Measurements from ENCODE around the gene P4HA2.

P4HA2 gene

GRCh38 chr5:132254321-132254977, 26.8 kb upstream of the P4HA2 start:
- no peaks in the 10 kb centered on the region for H3K27me3 ChIP-seq (ENCODE audit: control insufficient read depth in 1 of 2, insufficient read depth in 2 of 2, low read length in 2 of 2)
- no peaks in the 10 kb centered on the region for H3K9me3 ChIP-seq (ENCODE audit: low read length)
- peaks cover 27% of the 10 kb centered on the region for H3K4me1 ChIP-seq (ENCODE audit: insufficient read depth, low read length)
- H3K27ac ChIP-seq (ENCODE audit: low read depth, low read length) = peak overlapping the region; percentile 10
- H3K36me3 ChIP-seq (ENCODE audit: insufficient read depth, low read length) = no peaks in the 10 kb centered on the region
- H3K9ac ChIP-seq (ENCODE audit: low read length) = no peak overlapping the region
- no peak overlapping the region for H3K4me3 ChIP-seq (ENCODE audit: low read depth in 1 of 2, low read length in 2 of 2)

- no peak overlapping the region for H3K4me3 ChIP-seq (ENCODE audit: low read depth in 1 of 2, low read length in 2 of 2)
- H3K9me3 ChIP-seq (ENCODE audit: low read length) = no peaks in the 10 kb centered on the region
- peaks cover 21% of the 10 kb centered on the region for H3K4me1 ChIP-seq (ENCODE audit: insufficient read depth, low read length)
- no peaks in the 10 kb centered on the region for H3K27me3 ChIP-seq (ENCODE audit: control insufficient read depth in 1 of 2, insufficient read depth in 2 of 2, low read length in 2 of 2)
- H3K27ac ChIP-seq (ENCODE audit: low read depth, low read length) = no peak overlapping the region
- H3K9ac ChIP-seq (ENCODE audit: low read length) = no peak overlapping the region
- H3K36me3 ChIP-seq (ENCODE audit: insufficient read depth, low read length) = no peaks in the 10 kb centered on the region
Observed at GRCh38 chr5:132253452-132254320, 26.0 kb upstream of the P4HA2 start.

GRCh38 chr5:132253008-132253441, 25.4 kb upstream of the P4HA2 start:
- Histone ChIP-seq H3K27me3 (ENCODE audit: control insufficient read depth in 1 of 2, insufficient read depth in 2 of 2, low read length in 2 of 2) (no peaks in the 10 kb centered on the region), H3K9me3 (ENCODE audit: low read length) (no peaks in the 10 kb centered on the region), H3K36me3 (ENCODE audit: insufficient read depth, low read length) (no peaks in the 10 kb centered on the region), H3K4me1 (ENCODE audit: insufficient read depth, low read length) (peaks cover 18% of the 10 kb centered on the region), H3K9ac (ENCODE audit: low read length) (no peak overlapping the region), H3K4me3 (ENCODE audit: low read depth in 1 of 2, low read length in 2 of 2) (no peak overlapping the region), H3K27ac (ENCODE audit: low read depth, low read length) (no peak overlapping the region)

GRCh38 chr5:132251220-132251725, 23.6 kb upstream of the P4HA2 start:
- no peak overlapping the region for H3K9ac ChIP-seq (ENCODE audit: low read length)

GRCh38 chr5:132250547-132250946, 22.9 kb upstream of the P4HA2 start:
- Histone ChIP-seq H3K27ac (ENCODE audit: low read depth, low read length) (no peak overlapping the region), H3K4me3 (ENCODE audit: low read depth in 1 of 2, low read length in 2 of 2) (no peak overlapping the region), H3K4me1 (ENCODE audit: insufficient read depth, low read length) (peaks cover 12% of the 10 kb centered on the region)

More at GRCh38 chr5:132251220-132251725, 23.6 kb upstream of the P4HA2 start:
- H3K27me3 ChIP-seq (ENCODE audit: control insufficient read depth in 1 of 2, insufficient read depth in 2 of 2, low read length in 2 of 2) = no peaks in the 10 kb centered on the region
- H3K4me1 ChIP-seq (ENCODE audit: insufficient read depth, low read length) = peaks cover 12% of the 10 kb centered on the region
- peaks cover 2% of the 10 kb centered on the region for H3K9me3 ChIP-seq (ENCODE audit: low read length)
- no peak overlapping the region for H3K4me3 ChIP-seq (ENCODE audit: low read depth in 1 of 2, low read length in 2 of 2)
- no peak overlapping the region for H3K27ac ChIP-seq (ENCODE audit: low read depth, low read length)
- no peaks in the 10 kb centered on the region for H3K36me3 ChIP-seq (ENCODE audit: insufficient read depth, low read length)

GRCh38 chr5:132246806-132247205, 19.2 kb upstream of the P4HA2 start:
- Histone ChIP-seq H3K27ac (ENCODE audit: low read depth, low read length) (no peak overlapping the region), H3K4me3 (ENCODE audit: low read depth in 1 of 2, low read length in 2 of 2) (no peak overlapping the region), H3K27me3 (ENCODE audit: control insufficient read depth in 1 of 2, insufficient read depth in 2 of 2, low read length in 2 of 2) (no peaks in the 10 kb centered on the region), H3K9ac (ENCODE audit: low read length) (no peak overlapping the region), H3K4me1 (ENCODE audit: insufficient read depth, low read length) (no peaks in the 10 kb centered on the region), H3K9me3 (ENCODE audit: low read length) (peaks cover 5% of the 10 kb centered on the region), H3K36me3 (ENCODE audit: insufficient read depth, low read length) (no peaks in the 10 kb centered on the region)

More at GRCh38 chr5:132250547-132250946, 22.9 kb upstream of the P4HA2 start:
- Histone ChIP-seq H3K27me3 (ENCODE audit: control insufficient read depth in 1 of 2, insufficient read depth in 2 of 2, low read length in 2 of 2) (no peaks in the 10 kb centered on the region), H3K36me3 (ENCODE audit: insufficient read depth, low read length) (no peaks in the 10 kb centered on the region), H3K9ac (ENCODE audit: low read length) (no peak overlapping the region), H3K9me3 (ENCODE audit: low read length) (peaks cover 5% of the 10 kb centered on the region)

- H3K27me3 ChIP-seq (ENCODE audit: control insufficient read depth in 1 of 2, insufficient read depth in 2 of 2, low read length in 2 of 2) = no peaks in the 10 kb centered on the region
- peaks cover 5% of the 10 kb centered on the region for H3K9me3 ChIP-seq (ENCODE audit: low read length)
- no peak overlapping the region for H3K4me3 ChIP-seq (ENCODE audit: low read depth in 1 of 2, low read length in 2 of 2)
- no peak overlapping the region for H3K9ac ChIP-seq (ENCODE audit: low read length)
- no peaks in the 10 kb centered on the region for H3K36me3 ChIP-seq (ENCODE audit: insufficient read depth, low read length)
- no peak overlapping the region for H3K27ac ChIP-seq (ENCODE audit: low read depth, low read length)
- H3K4me1 ChIP-seq (ENCODE audit: insufficient read depth, low read length) = no peaks in the 10 kb centered on the region
Observed at GRCh38 chr5:132245593-132245992, 17.9 kb upstream of the P4HA2 start.

GRCh38 chr5:132243366-132243977, 15.8 kb upstream of the P4HA2 start:
- Histone ChIP-seq H3K27me3 (ENCODE audit: control insufficient read depth in 1 of 2, insufficient read depth in 2 of 2, low read length in 2 of 2) (no peaks in the 10 kb centered on the region), H3K27ac (ENCODE audit: low read depth, low read length) (no peak overlapping the region), H3K4me3 (ENCODE audit: low read depth in 1 of 2, low read length in 2 of 2) (no peak overlapping the region), H3K36me3 (ENCODE audit: insufficient read depth, low read length) (no peaks in the 10 kb centered on the region), H3K9me3 (ENCODE audit: low read length) (peaks cover 5% of the 10 kb centered on the region), H3K4me1 (ENCODE audit: insufficient read depth, low read length) (no peaks in the 10 kb centered on the region), H3K9ac (ENCODE audit: low read length) (no peak overlapping the region)

- Histone ChIP-seq H3K4me1 (ENCODE audit: insufficient read depth, low read length) (no peaks in the 10 kb centered on the region), H3K9ac (ENCODE audit: low read length) (no peak overlapping the region), H3K36me3 (ENCODE audit: insufficient read depth, low read length) (no peaks in the 10 kb centered on the region), H3K27ac (ENCODE audit: low read depth, low read length) (no peak overlapping the region), H3K4me3 (ENCODE audit: low read depth in 1 of 2, low read length in 2 of 2) (no peak overlapping the region), H3K9me3 (ENCODE audit: low read length) (no peaks in the 10 kb centered on the region), H3K27me3 (ENCODE audit: control insufficient read depth in 1 of 2, insufficient read depth in 2 of 2, low read length in 2 of 2) (no peaks in the 10 kb centered on the region)
Observed at GRCh38 chr5:132239776-132240175, 12.1 kb upstream of the P4HA2 start.

GRCh38 chr5:132238901-132239500, 11.3 kb upstream of the P4HA2 start:
- H3K9ac ChIP-seq (ENCODE audit: low read length) = no peak overlapping the region
- H3K4me1 ChIP-seq (ENCODE audit: insufficient read depth, low read length) = no peaks in the 10 kb centered on the region

GRCh38 chr5:132238169-132238744, 10.6 kb upstream of the P4HA2 start:
- H3K27ac ChIP-seq (ENCODE audit: low read depth, low read length) = no peak overlapping the region
- H3K4me3 ChIP-seq (ENCODE audit: low read depth in 1 of 2, low read length in 2 of 2) = no peak overlapping the region
- no peaks in the 10 kb centered on the region for H3K9me3 ChIP-seq (ENCODE audit: low read length)
- H3K27me3 ChIP-seq (ENCODE audit: control insufficient read depth in 1 of 2, insufficient read depth in 2 of 2, low read length in 2 of 2) = no peaks in the 10 kb centered on the region
- no peaks in the 10 kb centered on the region for H3K4me1 ChIP-seq (ENCODE audit: insufficient read depth, low read length)
- H3K9ac ChIP-seq (ENCODE audit: low read length) = no peak overlapping the region
- no peaks in the 10 kb centered on the region for H3K36me3 ChIP-seq (ENCODE audit: insufficient read depth, low read length)

More at GRCh38 chr5:132238901-132239500, 11.3 kb upstream of the P4HA2 start:
- no peaks in the 10 kb centered on the region for H3K9me3 ChIP-seq (ENCODE audit: low read length)
- H3K4me3 ChIP-seq (ENCODE audit: low read depth in 1 of 2, low read length in 2 of 2) = no peak overlapping the region
- no peaks in the 10 kb centered on the region for H3K27me3 ChIP-seq (ENCODE audit: control insufficient read depth in 1 of 2, insufficient read depth in 2 of 2, low read length in 2 of 2)
- no peaks in the 10 kb centered on the region for H3K36me3 ChIP-seq (ENCODE audit: insufficient read depth, low read length)
- no peak overlapping the region for H3K27ac ChIP-seq (ENCODE audit: low read depth, low read length)
